GM12873 (cell line): ENCODE measurements around the gene ZNRD2.

Source experiments
- CTCF ChIP-seq: IDR thresholded peaks from 2 replicates; pipeline ENCODE4 v1.5.1; 2012; ENCODE audit warnings: low read depth, mild to moderate bottlenecking, moderate library complexity, low read length, control low read depth; ENCODE audit not compliant: insufficient read depth; ENCODE audit errors: missing control alignments

Gene ZNRD2

DNA sequence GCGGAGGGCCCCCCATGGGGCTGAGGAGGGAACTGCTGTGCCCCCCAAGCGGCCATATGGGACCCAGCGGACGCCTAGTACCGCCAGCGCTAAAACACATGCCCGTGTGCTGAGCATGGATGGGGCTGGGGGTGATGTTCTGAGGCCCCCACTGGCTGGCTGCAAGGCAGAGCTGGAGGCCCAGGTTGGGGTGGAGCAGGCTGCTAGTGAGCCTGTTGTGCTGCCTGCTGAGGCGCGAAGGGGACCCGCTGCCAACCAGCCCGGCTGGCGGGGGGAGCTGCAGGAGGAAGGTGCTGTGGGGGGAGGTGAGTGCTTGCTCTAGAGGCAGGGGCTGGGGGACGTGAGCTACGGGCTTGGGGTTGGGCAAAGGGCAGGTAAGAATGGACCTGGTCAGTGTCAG lies 48.5 kb downstream of the ZNRD2 start:
- no peak for TF ChIP-seq CTCF

DNA sequence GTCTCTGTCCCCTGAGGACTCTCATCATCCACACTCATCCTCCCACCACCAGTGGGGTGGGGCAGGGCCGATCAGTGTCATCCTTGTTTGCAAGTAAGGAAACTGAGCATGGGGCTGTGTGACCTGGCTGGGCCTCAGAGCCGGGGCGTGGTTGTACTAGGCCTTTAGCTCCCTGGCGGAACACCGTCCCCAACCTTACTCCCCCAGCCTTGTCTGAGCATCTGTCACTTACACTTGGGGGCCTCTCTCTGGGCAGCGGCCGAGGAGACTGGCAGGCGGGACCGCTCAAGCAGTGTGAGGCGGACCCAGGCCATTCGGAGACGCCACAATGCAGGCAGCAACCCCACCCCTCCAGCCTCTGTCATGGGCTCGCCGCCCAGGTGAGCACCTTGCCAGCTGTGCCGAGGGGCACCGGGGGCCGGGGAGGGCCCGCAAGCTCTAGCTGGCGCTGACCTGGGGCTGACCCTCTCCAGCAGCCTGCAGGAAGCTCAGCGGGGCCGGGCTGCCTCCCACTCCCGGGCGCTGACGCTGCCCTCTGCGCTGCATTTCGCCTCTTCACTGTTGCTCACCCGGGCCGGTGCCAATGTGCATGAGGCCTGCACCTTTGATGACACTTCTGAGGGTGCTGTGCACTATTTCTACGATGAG lies 49.1 kb downstream of the ZNRD2 start:
- TF ChIP-seq CTCF, result no peak

DNA sequence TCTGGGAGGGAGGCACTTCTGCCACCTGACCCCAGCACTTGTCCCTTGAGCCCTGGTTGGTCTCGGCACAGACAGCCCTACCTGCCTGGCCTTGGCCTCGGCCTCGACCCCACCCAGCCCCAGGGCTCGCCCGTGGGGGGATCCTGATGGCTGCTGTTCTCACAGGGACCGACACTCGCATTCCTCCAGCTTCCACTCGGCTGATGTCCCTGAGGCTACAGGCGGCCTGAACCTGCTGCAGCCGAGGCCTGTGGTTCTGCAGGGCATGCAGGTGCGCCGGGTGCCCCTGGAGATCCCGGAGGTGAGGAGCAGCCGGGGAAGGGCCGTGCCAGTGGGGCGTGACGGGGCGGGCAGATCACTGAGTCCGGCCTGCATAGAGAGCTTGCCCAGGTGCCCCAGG lies 50.4 kb downstream of the ZNRD2 start:
- no peak for TF ChIP-seq CTCF

- TF ChIP-seq CTCF, result no peak
Measured at GRCh38 chr11:65621460-65621859, 51.2 kb downstream of the ZNRD2 start.
